GM18517 (cell line): ENCODE measurements around the gene HIVEP2.
A peak's percentile ranks its signal among the peaks of the same experiment; 100 is the strongest.

ENCODE experiments used
- ATAC-seq: cut with Tn5 transposase; IDR thresholded peaks from one replicate; pipeline ENCODE4 v1.9.1; 2021; ENCODE audit warnings: mild to moderate bottlenecking, moderate library complexity; ENCODE audit not compliant: unreplicated experiment

The HIVEP2 gene

GRCh38 chr6:142752348-142752747, 192.6 kb downstream of the HIVEP2 start:
- ATAC-seq = no peak

- ATAC-seq = no peak
Observed at GRCh38 chr6:142751452-142751851, 193.5 kb downstream of the HIVEP2 start.

- ATAC-seq = no peak
Observed at GRCh38 chr6:142750998-142751397, 194.0 kb downstream of the HIVEP2 start.

GRCh38 chr6:142749556-142749955, 195.4 kb downstream of the HIVEP2 start:
- ATAC-seq = no peak

GRCh38 chr6:142746524-142746923, 198.5 kb downstream of the HIVEP2 start:
- peak; percentile 64 for ATAC-seq

GRCh38 chr6:142744836-142745235, 200.1 kb downstream of the HIVEP2 start:
- no peak for ATAC-seq

- ATAC-seq = no peak
Observed at GRCh38 chr6:142740449-142740848, 204.5 kb downstream of the HIVEP2 start.

- no peak for ATAC-seq
Observed at GRCh38 chr6:142738731-142739130, 206.2 kb downstream of the HIVEP2 start.

GRCh38 chr6:142738035-142738396, 207.0 kb downstream of the HIVEP2 start:
- ATAC-seq = no peak

GRCh38 chr6:142737368-142738034, 207.5 kb downstream of the HIVEP2 start:
- ATAC-seq = no peak

- no peak for ATAC-seq
Observed at GRCh38 chr6:142735204-142735603, 209.8 kb downstream of the HIVEP2 start.

GRCh38 chr6:142732790-142733189, 212.2 kb downstream of the HIVEP2 start:
- ATAC-seq = no peak

- ATAC-seq = no peak
Observed at GRCh38 chr6:142731611-142732010, 213.4 kb downstream of the HIVEP2 start.

GRCh38 chr6:142729618-142730017, 215.4 kb downstream of the HIVEP2 start:
- no peak for ATAC-seq

GRCh38 chr6:142728910-142729481, 216.0 kb downstream of the HIVEP2 start:
- ATAC-seq = no peak

- ATAC-seq = no peak
Observed at GRCh38 chr6:142728364-142728763, 216.6 kb downstream of the HIVEP2 start.

GRCh38 chr6:142726616-142727015, 218.4 kb downstream of the HIVEP2 start:
- no peak for ATAC-seq

- ATAC-seq = no peak
Observed at GRCh38 chr6:142725024-142725770, 219.8 kb downstream of the HIVEP2 start.

- ATAC-seq = no peak
Observed at GRCh38 chr6:142722841-142723240, 222.1 kb downstream of the HIVEP2 start.

- peak; percentile 64 for ATAC-seq
Observed at GRCh38 chr6:142722012-142722411, 223.0 kb downstream of the HIVEP2 start.

- ATAC-seq = peak; percentile 3
Observed at GRCh38 chr6:142721215-142721920, 223.6 kb downstream of the HIVEP2 start.
